K562 (cell line): ENCODE measurements around the gene CDCP1. TPM values are rescaled to one million over a fixed set of nuclear protein-coding genes. Genes with fewer than 3 reads are reported as not detected.

Experiments used
- CEBPZ ChIP-seq: fragments of 150-350 bp; IDR thresholded peaks from 2 replicates; pipeline ENCODE4 v1.6.1; 2014; ENCODE audit warnings: low read depth, mild to moderate bottlenecking, low read length, borderline replicate concordance
- ELF1 ChIP-seq: fragments of 200-800 bp; sonication (Bioruptor generic); IDR thresholded peaks from 2 replicates; pipeline ENCODE4 v1.6.1; 2016; ENCODE audit warnings: missing genetic modification characterization, missing compliant biosample characterization
- FOS ChIP-seq: IDR thresholded peaks from 3 replicates; pipeline ENCODE4 v1.6.1; 2011; ENCODE audit not compliant: insufficient read length; ENCODE audit errors: extremely low read depth
- GTF3C2 ChIP-seq: IDR thresholded peaks from 3 replicates; pipeline ENCODE4 v1.6.1; 2011; ENCODE audit warnings: borderline replicate concordance, mild to moderate bottlenecking, moderate library complexity; ENCODE audit not compliant: insufficient read length; ENCODE audit errors: extremely low read depth
- KDM5B ChIP-seq: fragments of 200-600 bp; sonication (generic); IDR thresholded peaks from 2 replicates; pipeline ENCODE4 v1.6.1; 2012; ENCODE audit warnings: low read depth, mild to moderate bottlenecking, moderate library complexity, low read length, control low read depth, inconsistent platforms; ENCODE audit not compliant: insufficient replicate concordance
- KLF6 ChIP-seq: fragments of 250-450 bp; sonication (Bioruptor Pico); IDR thresholded peaks from 2 replicates; pipeline ENCODE4 v1.4.0; 2020; ENCODE audit warnings: mild to moderate bottlenecking, moderate library complexity, borderline replicate concordance
- NR4A1 ChIP-seq, 2 experiments: fragments of 250-450 bp in 1 of 2; fragments of 450-650 bp in 1 of 2; sonication (Bioruptor Pico) in 1 of 2; IDR thresholded peaks; 2 replicates each; pipeline versions ENCODE4 v1.4.0 to v1.6.1; 2016 to 2020; ENCODE audit warnings: mild to moderate bottlenecking in 2 of 2, missing compliant biosample characterization in 1 of 2, missing genetic modification characterization in 1 of 2, moderate library complexity in 1 of 2
- POLR2G ChIP-seq: fragments of 200-400 bp; formaldehyde crosslinking; IDR thresholded peaks from 2 replicates; pipeline ENCODE4 v1.6.1; 2017; ENCODE audit warnings: low read depth, mild to moderate bottlenecking, antibody characterized with exemption, low read length, moderate library complexity
- PPARD ChIP-seq: fragments of 250-450 bp; sonication (Bioruptor Pico); IDR thresholded peaks from 2 replicates; pipeline ENCODE4 v1.8.0; 2022; ENCODE audit warnings: inconsistent platforms, mild to moderate bottlenecking, moderate library complexity
- TCF7L2 ChIP-seq: fragments of 150-350 bp; IDR thresholded peaks from 2 replicates; pipeline ENCODE4 v1.6.1; 2016; ENCODE audit warnings: low read depth, mild to moderate bottlenecking, low read length, moderate library complexity
- ZBTB9 ChIP-seq: fragments of 450-650 bp; formaldehyde crosslinking; IDR thresholded peaks from 2 replicates; pipeline ENCODE4 v1.4.0; 2020; ENCODE audit warnings: mild to moderate bottlenecking, moderate library complexity
- ZFPM2 ChIP-seq: fragments of 250-450 bp; sonication (Bioruptor Pico); IDR thresholded peaks from 2 replicates; pipeline ENCODE4 v1.5.1; 2022; ENCODE audit warnings: mild to moderate bottlenecking
- ZNF324 ChIP-seq: fragments of 250-450 bp; sonication (Bioruptor Pico); IDR thresholded peaks from 2 replicates; pipeline ENCODE4 v1.4.0; 2020; ENCODE audit warnings: mild to moderate bottlenecking
- ZNF584 ChIP-seq: fragments of 200-800 bp; sonication (Bioruptor generic); IDR thresholded peaks from 2 replicates; pipeline ENCODE4 v1.6.1; 2016; ENCODE audit warnings: low read depth, mild to moderate bottlenecking, missing genetic modification characterization, missing compliant biosample characterization
- ZSCAN32 ChIP-seq: fragments of 450-650 bp; formaldehyde crosslinking; IDR thresholded peaks from 2 replicates; pipeline ENCODE4 v1.4.0; 2020; ENCODE audit warnings: mild to moderate bottlenecking, moderate library complexity
- polyA plus RNA-seq, 8 experiments: library from polyadenylated mRNA; depleted of rRNA in 4 of 8; stranded (reverse) in 5 of 8; unstranded in 3 of 8; fragments of >200 nt; fragmentation: Nextera tagmentation in 2 of 8; fragmentation: Illumina TruSeq in 1 of 8; extraction: Ambion mirVana in 2 of 8; extraction: Trizol in 1 of 8; gene quantifications; 2 replicates each; pipeline versions ENCODE4 v1.2.1 to v1.2.3, GENCODE V29; 2011 to 2014; ENCODE audit warnings: inconsistent platforms in 1 of 8, missing spikeins in 1 of 8
- total RNA-seq, 7 experiments: library from RNA; depleted of rRNA in 6 of 7; stranded (reverse); fragments of >200 nt in 6 of 7; fragmentation: Illumina TruSeq in 2 of 7; extraction: Trizol in 2 of 7; gene quantifications; 2 replicates each; pipeline versions ENCODE4 v1.2.1 to v1.2.3, GENCODE V29; 2011 to 2021; ENCODE audit warnings: low replicate concordance in 1 of 7

Gene CDCP1
- total and polyA plus RNA-seq, 9 of the 15 experiments (the other 6 are each of a cell fraction or from before 2014, with no cell fraction given): 3.9 to 16.4 (median 5.2) TPM

GRCh38 chr3:45062697-45063070, 83.5 kb downstream of the CDCP1 start (continued):
- TF ChIP-seq GTF3C2 (no peak), ZNF324 (0 out of 2 replicates have a peak, but pooled peaks have one; percentile 11), ZNF584 (CRISPR knock-in tag) (peak; percentile 23; the same call in 1 of the 2 replicates), ZFPM2 (CRISPR knock-in tag) (peak; percentile 60; the same call in 1 of the 2 replicates), TCF7L2 (no peak), ELF1 (tag) (no peak), POLR2G (0 out of 2 replicates have a peak, but pooled peaks have one; percentile 31), CEBPZ (no peak), ZBTB9 (CRISPR knock-in tag) (0 out of 2 replicates have a peak, but pooled peaks have one; percentile 56), KLF6 (CRISPR knock-in tag) (peak; percentile 7; the same call in 1 of the 2 replicates), FOS (no peak), PPARD (no peak), KDM5B (peak; percentile 41), ZSCAN32 (CRISPR knock-in tag) (0 out of 2 replicates have a peak, but pooled peaks have one; percentile 51), NR4A1 (CRISPR knock-in tag; IDR thresholded peaks at IDR 0.05) (no peak), NR4A1 (tag; IDR thresholded peaks at IDR 0.05) (no peak)
